ENCODE results near the gene TAS2R31. TPM values are rescaled to one million over a fixed set of nuclear protein-coding genes. Genes with fewer than 3 reads are reported as not detected.

TAS2R31 gene
- polyA plus RNA-seq, 3 donors: 0.29 TPM; not detected in 2

GRCh38 chr12:10994307-10994706, 36.9 kb downstream of the TAS2R31 start:
- Mint-ChIP-seq H3K4me1 (no peaks in the 10 kb centered on the region), H3K36me3 (peaks cover 10 to 15% of the 10 kb centered on the region in 2 donors), H3K27ac (no peak overlapping the region), H3K4me3 (no peak overlapping the region), H3K9me3 (peaks cover 0 to 3% (median 2%) of the 10 kb centered on the region in 7 donors), H3K27me3 (ENCODE audit: low read depth in 3 of 3) (peaks cover 0 to 1% (median 0%) of the 10 kb centered on the region in 3 donors)
- peaks cover 0 to 2% of the 10 kb centered on the region in 2 donors for H3K9me3 ChIP-seq (replicated peaks in 1 of 2; ENCODE audit: control insufficient read depth in 1 of 2, insufficient read depth in 1 of 2, low read length in 2 of 2)
- no peak overlapping the region for H3K9ac ChIP-seq (ENCODE audit: insufficient read depth, low read length, poor library complexity, severe bottlenecking)
- peaks cover 0 to 7% of the 10 kb centered on the region in 2 donors for H3K36me3 ChIP-seq (replicated peaks in 1 of 2; ENCODE audit: control insufficient read depth in 1 of 2, insufficient read depth in 2 of 2, low read length in 2 of 2)
- WGBS (ENCODE audit: insufficient coverage): 100% methylated on average over 3 of the region's 3 CpGs
- no peak for TF ChIP-seq CTCF (IDR thresholded peaks at IDR 0.05)
- H3K27me3 ChIP-seq (ENCODE audit: control insufficient read depth in 2 of 2, insufficient read depth in 2 of 2, low read length in 2 of 2): no peaks in the 10 kb centered on the region
- no peak overlapping the region for H3K27ac ChIP-seq (ENCODE audit: low read depth in 1 of 2, low read length in 2 of 2)
- no peaks in the 10 kb centered on the region for H4K20me1 ChIP-seq (ENCODE audit: insufficient read depth, low read length)
- H3K79me2 ChIP-seq (ENCODE audit: insufficient read depth, low read length): no peaks in the 10 kb centered on the region
- intact Hi-C loops (cut with micrococcal nuclease): no loop called here
- H3K4me3 ChIP-seq (replicated peaks in 1 of 3; ENCODE audit: low read depth in 2 of 3, low read length in 3 of 3): no peak overlapping the region
- no peak overlapping the region for H2AFZ ChIP-seq (ENCODE audit: insufficient read depth, low read depth, low read length, poor library complexity, severe bottlenecking)
- no peaks in the 10 kb centered on the region for H3K4me1 ChIP-seq (ENCODE audit: control insufficient read depth in 1 of 2, insufficient read depth in 2 of 2, low read length in 2 of 2)
- H3K4me2 ChIP-seq (replicated peaks; ENCODE audit: extremely low read depth, low read length, poor library complexity, severe bottlenecking): no peak overlapping the region
- no peak for DNase-seq

- Histone ChIP-seq H3K4me2 (replicated peaks; ENCODE audit: extremely low read depth, low read length, poor library complexity, severe bottlenecking) (no peak overlapping the region), H3K79me2 (ENCODE audit: insufficient read depth, low read length) (no peaks in the 10 kb centered on the region), H3K9me3 (replicated peaks in 1 of 2; ENCODE audit: control insufficient read depth in 1 of 2, insufficient read depth in 1 of 2, low read length in 2 of 2) (peaks cover 0 to 2% of the 10 kb centered on the region in 2 donors), H3K27me3 (ENCODE audit: control insufficient read depth in 2 of 2, insufficient read depth in 2 of 2, low read length in 2 of 2) (no peaks in the 10 kb centered on the region), H3K27ac (ENCODE audit: low read depth in 1 of 2, low read length in 2 of 2) (no peak overlapping the region), H3K4me3 (replicated peaks in 1 of 3; ENCODE audit: low read depth in 2 of 3, low read length in 3 of 3) (no peak overlapping the region), H3K4me1 (ENCODE audit: control insufficient read depth in 1 of 2, insufficient read depth in 2 of 2, low read length in 2 of 2) (no peaks in the 10 kb centered on the region), H4K20me1 (ENCODE audit: insufficient read depth, low read length) (no peaks in the 10 kb centered on the region), H2AFZ (ENCODE audit: insufficient read depth, low read depth, low read length, poor library complexity, severe bottlenecking) (no peak overlapping the region), H3K36me3 (replicated peaks in 1 of 2; ENCODE audit: control insufficient read depth in 1 of 2, insufficient read depth in 2 of 2, low read length in 2 of 2) (peaks cover 0 to 3% of the 10 kb centered on the region in 2 donors), H3K9ac (ENCODE audit: insufficient read depth, low read length, poor library complexity, severe bottlenecking) (no peak overlapping the region)
- no peak overlapping the region for H3K4me3 Mint-ChIP-seq
- no peak overlapping the region for H3K27ac Mint-ChIP-seq
- no peaks in the 10 kb centered on the region for H3K4me1 Mint-ChIP-seq
- WGBS (ENCODE audit: insufficient coverage): no CpG with 5 or more reads among the region's 2 CpGs
- peaks cover 0 to 1% (median 1%) of the 10 kb centered on the region in 3 donors for H3K27me3 Mint-ChIP-seq (ENCODE audit: low read depth in 3 of 3)
- peaks cover 2 to 5% of the 10 kb centered on the region in 2 donors for H3K36me3 Mint-ChIP-seq
- H3K9me3 Mint-ChIP-seq: peaks cover 0 to 7% (median 3%) of the 10 kb centered on the region in 7 donors
- intact Hi-C loops (cut with micrococcal nuclease): no loop called here
- no peak for DNase-seq
- no peak for TF ChIP-seq CTCF (IDR thresholded peaks at IDR 0.05)
Observed at GRCh38 chr12:10989107-10989506, 42.1 kb downstream of the TAS2R31 start.
